NB4 (cell line): Measurements from ENCODE around the gene PBX1.

Source experiments
- DNase-seq: peaks from one replicate; pipeline ENCODE4 v3.0.0; 2010; ENCODE audit warnings: low read depth
- H3K4me3 ChIP-seq: one replicate; pipeline ENCODE4 v1.5.1; 2011; ENCODE audit warnings: mild to moderate bottlenecking, low read depth, low read length, moderate library complexity
- CTCF ChIP-seq: IDR thresholded peaks from one replicate; pipeline ENCODE4 v1.5.1; 2012; ENCODE audit warnings: low read depth, low read length
- MAX ChIP-seq: IDR thresholded peaks from 2 replicates; pipeline ENCODE4 v1.6.1; 2011; ENCODE audit warnings: low read depth, low read length
- MYC ChIP-seq: IDR thresholded peaks from 2 replicates; pipeline ENCODE4 v1.6.1; 2011; ENCODE audit warnings: low read depth, low read length
- POLR2A ChIP-seq: IDR thresholded peaks from 2 replicates; pipeline ENCODE4 v1.6.1; 2011; ENCODE audit warnings: mild to moderate bottlenecking; ENCODE audit not compliant: insufficient read length; ENCODE audit errors: extremely low read depth

Gene PBX1

GRCh38 chr1:164876398-164877116, 317.6 kb downstream of the PBX1 start:
- DNase-seq, result no peak
- no peak overlapping the region for H3K4me3 ChIP-seq
- no peak for TF ChIP-seq CTCF
- no peak for TF ChIP-seq POLR2A
- TF ChIP-seq MYC, result no peak
- TF ChIP-seq MAX, result no peak

- H3K4me3 ChIP-seq, result no peak overlapping the region
- DNase-seq, result no peak
- no peak for TF ChIP-seq MYC
- TF ChIP-seq CTCF, result no peak
- TF ChIP-seq POLR2A, result no peak
- TF ChIP-seq MAX, result no peak
These were observed 321.2 kb downstream of the PBX1 start for GRCh38 chr1:164880199-164880598.

GRCh38 chr1:164880644-164881043, 321.7 kb downstream of the PBX1 start:
- TF ChIP-seq CTCF (no peak), MYC (no peak)
- H3K4me3 ChIP-seq, result no peak overlapping the region
- no peak for DNase-seq

GRCh38 chr1:164885311-164885710, 326.3 kb downstream of the PBX1 start:
- DNase-seq, result no peak
- TF ChIP-seq MAX, result no peak
- no peak for TF ChIP-seq CTCF
- no peak for TF ChIP-seq MYC
- no peak for TF ChIP-seq POLR2A
- H3K4me3 ChIP-seq, result no peak overlapping the region

GRCh38 chr1:164886101-164886500, 327.1 kb downstream of the PBX1 start:
- H3K4me3 ChIP-seq, result no peak overlapping the region
- no peak for DNase-seq
- TF ChIP-seq MYC, result no peak
- no peak for TF ChIP-seq CTCF
- no peak for TF ChIP-seq POLR2A
- no peak for TF ChIP-seq MAX

GRCh38 chr1:164891615-164892014, 332.6 kb downstream of the PBX1 start:
- DNase-seq, result no peak
- H3K4me3 ChIP-seq, result no peak overlapping the region
- TF ChIP-seq POLR2A (no peak), MAX (no peak), CTCF (no peak), MYC (no peak)
